Skin epidermis (tissue), 12 donors: Measurements from ENCODE around the gene DMP1.
"Not testable (repeated sequence)": the region's sequence is repeated elsewhere in the genome, so short reads cannot be mapped to it uniquely, and the experiment has no call there.

Source experiments
- H3K27ac ChIP-seq, 21 experiments: fragments of 200-600 bp; sonication (generic) in 11 of 21; one replicate each; pipeline ENCODE4 v1.5.0; 2020; ENCODE audit warnings: mild to moderate bottlenecking in 3 of 21, inconsistent platforms in 2 of 21, moderate library complexity in 2 of 21
- H3K4me3 ChIP-seq, 7 experiments: fragments of 200-600 bp; sonication (generic) in 2 of 7; one replicate each; pipeline ENCODE4 v1.5.0; 2020; ENCODE audit warnings: inconsistent platforms in 2 of 7, mild to moderate bottlenecking in 2 of 7, moderate library complexity in 1 of 7

The DMP1 gene

DNA sequence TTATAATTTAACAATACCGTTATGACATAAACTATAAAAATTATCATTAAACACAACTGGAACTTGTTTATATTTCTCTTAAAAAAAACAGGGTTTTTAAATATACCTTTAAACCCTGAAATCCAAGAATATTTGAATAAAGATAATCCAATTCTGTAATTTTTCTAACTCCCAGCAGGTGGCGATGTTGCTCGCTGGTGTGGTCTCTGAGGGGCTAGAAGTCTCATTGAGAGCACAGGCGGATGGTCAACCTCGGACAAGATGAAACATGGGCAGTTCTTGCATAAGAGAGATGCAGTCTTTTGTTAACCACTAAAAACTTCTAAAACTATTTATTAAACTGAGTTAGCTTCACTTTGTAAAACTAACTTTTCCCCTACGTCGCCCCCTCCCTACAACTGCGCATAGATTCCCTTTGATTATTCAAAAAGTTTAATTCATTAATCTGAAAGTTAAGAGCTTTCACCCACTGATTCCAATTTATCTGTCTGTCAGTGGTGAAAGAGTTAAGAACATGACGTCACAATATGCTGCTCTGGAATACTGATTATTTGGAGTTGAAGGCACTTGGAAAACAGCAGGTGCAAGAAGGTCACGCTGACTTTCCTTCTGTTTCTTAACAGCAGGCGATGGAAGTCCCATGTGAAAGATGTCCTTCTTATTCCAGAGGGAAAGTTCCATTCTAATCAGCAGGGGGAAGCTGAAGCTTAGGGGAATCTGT lies 29.5 kb downstream of the DMP1 start:
- no peak overlapping the region for H3K27ac ChIP-seq
- no peak overlapping the region for H3K4me3 ChIP-seq

DNA sequence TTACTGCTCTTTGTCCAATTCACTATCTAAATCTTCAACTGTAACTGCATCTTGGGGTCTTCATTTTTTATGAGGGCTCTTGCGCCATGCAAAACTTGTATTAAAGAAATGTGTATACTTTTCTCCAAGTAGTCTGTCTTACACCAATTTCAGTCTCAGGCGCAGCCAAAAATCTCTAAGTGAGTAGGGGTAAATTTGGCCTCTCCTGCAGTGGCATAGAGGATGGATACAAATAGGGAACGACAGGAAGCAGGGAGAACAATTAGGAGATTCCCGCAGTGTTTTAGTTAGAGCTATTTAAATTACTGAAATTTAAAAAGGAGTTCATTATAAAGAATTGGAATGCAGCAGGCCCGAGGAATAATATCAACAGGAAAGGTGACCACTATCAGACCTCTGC lies 30.2 kb downstream of the DMP1 start:
- H3K27ac ChIP-seq: no peak overlapping the region

DNA sequence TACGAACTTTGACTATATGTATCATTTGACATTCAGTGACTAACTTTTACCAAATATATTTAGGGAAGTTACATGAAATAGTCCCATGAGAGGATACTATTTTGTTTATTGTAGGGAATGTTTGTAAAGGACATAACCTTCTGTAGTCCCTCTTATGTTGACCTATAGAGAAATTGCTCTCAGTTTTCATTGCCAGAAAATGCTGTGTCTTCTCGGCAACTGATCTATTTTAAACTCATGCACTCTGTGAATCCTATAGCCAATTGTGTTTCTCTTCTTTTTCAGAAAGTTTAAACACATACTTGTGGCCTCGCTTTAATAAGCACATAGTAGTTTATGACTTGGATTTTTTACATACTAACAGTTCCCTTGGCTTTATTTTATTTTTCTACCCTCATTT lies 38.2 kb downstream of the DMP1 start:
- H3K27ac ChIP-seq: no peak overlapping the region
- no peak overlapping the region for H3K4me3 ChIP-seq

More for the DNA sequence above, 30.2 kb downstream of the DMP1 start:
- H3K4me3 ChIP-seq: no peak overlapping the region

DNA sequence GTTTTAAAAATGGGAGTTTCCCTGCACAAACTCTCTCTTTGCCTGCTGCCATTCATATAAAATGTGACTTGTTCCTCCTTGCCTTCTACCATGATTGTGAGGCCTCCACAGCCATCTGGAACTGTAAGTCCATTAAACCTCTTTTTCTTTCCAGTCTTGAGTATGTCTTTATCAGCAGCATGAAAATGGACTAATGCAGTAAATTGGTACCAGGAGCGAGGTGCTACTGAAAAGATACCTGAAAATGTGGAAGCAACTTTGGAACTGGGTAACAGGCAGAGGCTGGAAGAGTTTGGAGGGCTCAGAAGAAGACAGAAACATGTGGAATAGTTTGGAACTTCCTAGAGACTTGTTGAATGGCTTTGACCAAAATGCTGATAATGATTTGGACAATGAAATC lies 40.9 kb downstream of the DMP1 start:
- not testable (repeated sequence) for H3K4me3 ChIP-seq, H3K27ac ChIP-seq

DNA sequence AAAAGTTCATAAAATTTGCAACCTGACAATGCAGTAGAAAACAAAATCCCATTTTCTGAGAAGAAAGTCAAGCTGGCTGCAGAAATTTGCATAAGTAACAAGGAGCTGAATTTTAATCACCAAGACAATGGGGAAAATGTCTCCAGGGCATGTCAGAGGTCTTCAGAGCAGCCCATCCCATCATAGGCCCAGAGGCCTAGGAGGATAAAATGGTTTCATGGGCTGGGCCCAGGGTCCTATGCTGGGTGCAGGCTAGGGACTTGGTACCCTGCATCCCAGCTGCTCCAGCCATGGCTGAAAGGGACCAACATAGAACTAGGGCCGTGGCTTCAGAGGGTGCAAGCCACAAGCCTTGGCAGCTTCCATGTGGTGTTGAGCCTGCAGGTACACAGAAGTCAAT lies 42.0 kb downstream of the DMP1 start:
- not testable (repeated sequence) for H3K4me3 ChIP-seq, H3K27ac ChIP-seq

DNA sequence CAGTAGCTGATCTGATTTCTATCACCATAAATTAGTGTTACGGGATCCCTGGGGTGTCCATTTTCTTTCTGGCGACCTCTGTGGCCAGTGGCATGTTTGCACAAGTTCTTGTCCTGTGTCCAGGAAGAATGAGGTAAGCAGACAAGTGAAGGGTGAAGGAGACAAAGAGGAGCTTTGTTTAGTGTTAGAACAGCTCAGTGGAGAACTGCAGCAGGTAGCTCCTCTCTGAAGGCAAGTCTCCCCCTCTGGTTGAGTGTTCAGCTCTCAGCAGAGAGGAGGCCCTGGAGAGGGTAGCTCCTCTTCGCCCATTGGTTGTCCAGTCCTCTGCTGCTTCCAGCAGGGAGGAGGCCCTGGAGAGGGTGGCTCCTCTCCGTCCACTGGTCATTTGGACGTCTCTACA lies 47.2 kb downstream of the DMP1 start:
- Histone ChIP-seq H3K27ac (no peak overlapping the region), H3K4me3 (no peak overlapping the region)

DNA sequence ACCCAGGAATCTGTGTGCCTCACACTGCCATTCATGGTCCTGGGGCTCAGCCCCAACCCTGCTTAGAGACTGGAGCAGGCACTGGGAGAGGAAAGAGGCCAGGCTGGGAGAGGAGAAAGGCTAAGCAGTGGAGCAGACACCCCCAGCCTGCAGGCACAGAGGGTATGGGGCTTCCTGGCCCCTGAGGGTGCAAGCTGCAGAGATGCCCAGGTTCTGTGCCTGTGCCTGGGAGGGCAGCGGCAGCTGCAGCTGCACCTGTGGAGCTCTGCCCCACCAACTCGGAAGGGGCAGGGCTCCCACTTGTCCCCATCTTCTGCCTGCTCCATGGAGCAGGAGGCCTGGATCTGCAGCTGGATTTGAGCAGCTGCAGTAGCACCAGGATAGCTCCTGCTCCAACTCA lies 47.9 kb downstream of the DMP1 start:
- H3K4me3 ChIP-seq: no peak overlapping the region
- no peak overlapping the region for H3K27ac ChIP-seq

DNA sequence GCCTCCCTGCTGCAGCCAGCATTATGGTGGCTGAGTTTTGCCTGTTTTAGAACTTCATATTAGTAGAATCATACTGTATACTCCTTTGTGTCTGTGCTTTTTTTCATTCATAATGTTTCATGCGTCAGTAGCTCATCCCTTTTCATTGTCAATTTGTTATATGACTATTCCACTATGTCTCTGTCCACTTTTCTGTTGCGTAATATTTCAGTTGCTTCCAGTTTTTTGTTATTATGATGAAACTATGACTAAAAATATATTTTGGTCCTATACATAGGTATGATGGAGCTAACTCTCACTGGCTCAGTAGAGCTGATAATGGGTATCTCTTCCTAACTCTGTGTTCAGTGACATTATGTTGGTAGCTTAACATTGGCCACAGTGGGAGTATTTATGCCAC lies 48.3 kb downstream of the DMP1 start:
- Histone ChIP-seq H3K4me3 (no peak overlapping the region), H3K27ac (no peak overlapping the region)

DNA sequence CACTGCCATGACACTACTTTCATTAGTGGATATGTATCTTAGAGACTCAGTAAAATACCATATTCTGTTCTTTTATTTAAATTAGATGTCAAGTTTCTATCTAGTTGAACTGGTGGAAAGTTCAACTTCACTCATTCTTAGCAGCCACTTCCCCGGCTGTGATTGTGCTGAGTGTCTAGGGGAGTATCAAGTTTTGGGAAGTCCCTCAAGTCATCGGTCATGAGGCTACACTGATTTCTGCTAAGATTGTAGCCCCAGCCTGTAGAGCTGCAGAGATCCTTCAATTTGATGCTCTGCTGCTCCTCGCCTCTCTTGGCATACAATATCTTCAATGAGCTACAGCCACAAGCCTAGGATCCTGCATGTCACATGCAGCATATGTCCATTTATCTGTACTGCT lies 53.9 kb downstream of the DMP1 start:
- Histone ChIP-seq H3K4me3 (no peak overlapping the region), H3K27ac (no peak overlapping the region)

DNA sequence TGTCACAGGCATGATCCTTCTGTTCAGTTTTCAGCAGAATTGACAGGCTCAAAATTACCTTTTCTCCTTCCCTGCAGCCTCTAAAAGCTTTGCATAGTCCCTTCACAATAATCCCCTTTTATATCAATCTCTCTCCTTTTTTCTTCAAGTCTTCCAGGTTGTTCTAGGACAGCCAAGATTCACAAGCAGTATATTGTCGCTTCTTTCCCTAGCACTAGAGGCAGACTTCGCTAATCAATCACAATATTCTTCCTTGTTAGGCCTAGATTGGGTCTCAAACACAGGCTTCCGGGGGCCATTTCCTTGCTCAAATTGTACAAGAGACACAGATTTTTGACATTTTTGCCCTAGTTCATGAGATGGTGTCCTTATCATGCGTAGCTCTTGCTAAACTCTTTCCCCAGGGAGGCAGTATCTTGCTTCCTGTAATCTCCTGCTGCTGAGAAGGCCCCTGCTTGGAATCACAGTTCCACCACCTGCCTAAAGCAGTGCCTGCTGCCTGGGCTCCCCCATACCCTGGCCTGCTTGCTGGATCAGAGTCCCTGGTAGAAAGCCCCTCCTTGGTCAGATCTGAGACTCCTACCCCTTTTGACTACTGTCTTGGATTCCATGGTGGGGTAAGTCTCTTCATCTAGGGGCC lies 57.3 kb downstream of the DMP1 start:
- Histone ChIP-seq H3K27ac (no peak overlapping the region), H3K4me3 (no peak overlapping the region)
